ENCODE data around the gene CAAP1. TPM values are rescaled to one million over a fixed set of nuclear protein-coding genes. Genes with fewer than 3 reads are reported as not detected.
"Not testable (repeated sequence)": the region's sequence is repeated elsewhere in the genome, so short reads cannot be mapped to it uniquely, and the experiment has no call there.

CAAP1 gene
- polyA plus RNA-seq, 3 donors, result 4.0 to 9.1 (median 8.7) TPM

DNA sequence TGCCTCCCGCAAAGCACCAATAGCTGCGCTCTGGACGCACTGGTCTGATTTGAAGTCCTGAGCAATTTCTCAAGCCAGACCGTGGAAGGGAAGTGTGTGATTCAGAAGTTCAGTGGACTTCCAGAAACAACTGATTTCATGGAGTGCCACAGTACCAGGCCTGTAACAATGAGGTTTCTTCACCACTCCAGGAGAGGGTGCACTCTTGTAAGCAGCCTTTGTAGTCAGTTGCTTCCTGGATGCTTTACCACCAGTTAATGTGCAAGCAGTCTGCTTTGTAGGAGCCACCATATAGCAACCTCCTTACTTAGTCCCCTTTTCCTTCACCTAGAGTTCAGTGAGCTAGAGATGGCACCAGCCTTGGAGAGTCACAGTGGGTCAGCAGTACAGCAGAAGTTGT, 12.3 kb downstream of the CAAP1 start:
- intact Hi-C loops (cut with micrococcal nuclease), result no loop called here
- peak overlapping the region in 3 of 7 donors; percentile 8 to 42 (median 25) for H3K27ac Mint-ChIP-seq
- Histone ChIP-seq H3K27ac (ENCODE audit: low read depth in 1 of 2, low read length in 2 of 2) (no peak overlapping the region), H2AFZ (ENCODE audit: insufficient read depth, low read depth, low read length, poor library complexity, severe bottlenecking) (no peak overlapping the region), H3K9ac (ENCODE audit: insufficient read depth, low read length, poor library complexity, severe bottlenecking) (no peak overlapping the region), H3K4me2 (replicated peaks; ENCODE audit: extremely low read depth, low read length, poor library complexity, severe bottlenecking) (no peak overlapping the region), H4K20me1 (ENCODE audit: insufficient read depth, low read length) (no peaks in the 10 kb centered on the region), H3K27me3 (ENCODE audit: control insufficient read depth in 2 of 2, insufficient read depth in 2 of 2, low read length in 2 of 2) (no peaks in the 10 kb centered on the region), H3K79me2 (ENCODE audit: insufficient read depth, low read length) (no peaks in the 10 kb centered on the region), H3K36me3 (replicated peaks in 1 of 2; ENCODE audit: control insufficient read depth in 1 of 2, insufficient read depth in 2 of 2, low read length in 2 of 2) (peaks cover 36 to 69% of the 10 kb centered on the region in 2 donors), H3K9me3 (replicated peaks in 1 of 2; ENCODE audit: control insufficient read depth in 1 of 2, insufficient read depth in 1 of 2, low read length in 2 of 2) (peaks cover 0 to 7% of the 10 kb centered on the region in 2 donors), H3K4me3 (replicated peaks in 1 of 3; ENCODE audit: low read depth in 2 of 3, low read length in 3 of 3) (no peak overlapping the region), H3K4me1 (ENCODE audit: control insufficient read depth in 1 of 2, insufficient read depth in 2 of 2, low read length in 2 of 2) (no peaks in the 10 kb centered on the region)
- H3K4me3 Mint-ChIP-seq, result no peak overlapping the region
- TF ChIP-seq, protein P1, sequence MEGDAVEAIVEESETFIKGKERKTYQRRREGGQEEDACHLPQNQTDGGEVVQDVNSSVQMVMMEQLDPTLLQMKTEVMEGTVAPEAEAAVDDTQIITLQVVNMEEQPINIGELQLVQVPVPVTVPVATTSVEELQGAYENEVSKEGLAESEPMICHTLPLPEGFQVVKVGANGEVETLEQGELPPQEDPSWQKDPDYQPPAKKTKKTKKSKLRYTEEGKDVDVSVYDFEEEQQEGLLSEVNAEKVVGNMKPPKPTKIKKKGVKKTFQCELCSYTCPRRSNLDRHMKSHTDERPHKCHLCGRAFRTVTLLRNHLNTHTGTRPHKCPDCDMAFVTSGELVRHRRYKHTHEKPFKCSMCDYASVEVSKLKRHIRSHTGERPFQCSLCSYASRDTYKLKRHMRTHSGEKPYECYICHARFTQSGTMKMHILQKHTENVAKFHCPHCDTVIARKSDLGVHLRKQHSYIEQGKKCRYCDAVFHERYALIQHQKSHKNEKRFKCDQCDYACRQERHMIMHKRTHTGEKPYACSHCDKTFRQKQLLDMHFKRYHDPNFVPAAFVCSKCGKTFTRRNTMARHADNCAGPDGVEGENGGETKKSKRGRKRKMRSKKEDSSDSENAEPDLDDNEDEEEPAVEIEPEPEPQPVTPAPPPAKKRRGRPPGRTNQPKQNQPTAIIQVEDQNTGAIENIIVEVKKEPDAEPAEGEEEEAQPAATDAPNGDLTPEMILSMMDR (IDR thresholded peaks at IDR 0.05), result no peak
- no peaks in the 10 kb centered on the region for H3K4me1 Mint-ChIP-seq
- peaks cover 0 to 17% (median 5%) of the 10 kb centered on the region in 7 donors for H3K9me3 Mint-ChIP-seq
- peaks cover 0 to 2% (median 0%) of the 10 kb centered on the region in 3 donors for H3K27me3 Mint-ChIP-seq (ENCODE audit: low read depth in 3 of 3)
- DNase-seq, result no peak
- WGBS (ENCODE audit: insufficient coverage), result 100% methylated on average over 3 of the region's 4 CpGs
- peaks cover 56 to 68% of the 10 kb centered on the region in 2 donors for H3K36me3 Mint-ChIP-seq

GRCh38 chr9:26875155-26875554, 17.4 kb downstream of the CAAP1 start:
- H3K36me3 Mint-ChIP-seq, result peaks cover 24 to 28% of the 10 kb centered on the region in 2 donors
- H2AFZ ChIP-seq (ENCODE audit: insufficient read depth, low read depth, low read length, poor library complexity, severe bottlenecking); H3K4me2 ChIP-seq (replicated peaks; ENCODE audit: extremely low read depth, low read length, poor library complexity, severe bottlenecking); H3K27ac Mint-ChIP-seq; H4K20me1 ChIP-seq (ENCODE audit: insufficient read depth, low read length); DNase-seq; H3K4me3 ChIP-seq (replicated peaks in 1 of 3; ENCODE audit: low read depth in 2 of 3, low read length in 3 of 3); H3K4me1 ChIP-seq (ENCODE audit: control insufficient read depth in 1 of 2, insufficient read depth in 2 of 2, low read length in 2 of 2); H3K27me3 Mint-ChIP-seq (ENCODE audit: low read depth in 3 of 3); H3K9me3 Mint-ChIP-seq; H3K79me2 ChIP-seq (ENCODE audit: insufficient read depth, low read length); H3K9me3 ChIP-seq (replicated peaks in 1 of 2; ENCODE audit: control insufficient read depth in 1 of 2, insufficient read depth in 1 of 2, low read length in 2 of 2); H3K4me3 Mint-ChIP-seq; H3K9ac ChIP-seq (ENCODE audit: insufficient read depth, low read length, poor library complexity, severe bottlenecking); H3K4me1 Mint-ChIP-seq; H3K27ac ChIP-seq (ENCODE audit: low read depth in 1 of 2, low read length in 2 of 2); intact Hi-C loops (cut with micrococcal nuclease); H3K27me3 ChIP-seq (ENCODE audit: control insufficient read depth in 2 of 2, insufficient read depth in 2 of 2, low read length in 2 of 2): not testable (repeated sequence)
- 100% methylated on average over 1 of the region's 3 CpGs for WGBS (ENCODE audit: insufficient coverage)
- peaks cover 5 to 28% of the 10 kb centered on the region in 2 donors for H3K36me3 ChIP-seq (replicated peaks in 1 of 2; ENCODE audit: control insufficient read depth in 1 of 2, insufficient read depth in 2 of 2, low read length in 2 of 2)
